Measurements from ENCODE around the gene SLC6A13.
"Not testable (repeated sequence)": the region's sequence is repeated elsewhere in the genome, so short reads cannot be mapped to it uniquely, and the experiment has no call there.

Gene SLC6A13

DNA sequence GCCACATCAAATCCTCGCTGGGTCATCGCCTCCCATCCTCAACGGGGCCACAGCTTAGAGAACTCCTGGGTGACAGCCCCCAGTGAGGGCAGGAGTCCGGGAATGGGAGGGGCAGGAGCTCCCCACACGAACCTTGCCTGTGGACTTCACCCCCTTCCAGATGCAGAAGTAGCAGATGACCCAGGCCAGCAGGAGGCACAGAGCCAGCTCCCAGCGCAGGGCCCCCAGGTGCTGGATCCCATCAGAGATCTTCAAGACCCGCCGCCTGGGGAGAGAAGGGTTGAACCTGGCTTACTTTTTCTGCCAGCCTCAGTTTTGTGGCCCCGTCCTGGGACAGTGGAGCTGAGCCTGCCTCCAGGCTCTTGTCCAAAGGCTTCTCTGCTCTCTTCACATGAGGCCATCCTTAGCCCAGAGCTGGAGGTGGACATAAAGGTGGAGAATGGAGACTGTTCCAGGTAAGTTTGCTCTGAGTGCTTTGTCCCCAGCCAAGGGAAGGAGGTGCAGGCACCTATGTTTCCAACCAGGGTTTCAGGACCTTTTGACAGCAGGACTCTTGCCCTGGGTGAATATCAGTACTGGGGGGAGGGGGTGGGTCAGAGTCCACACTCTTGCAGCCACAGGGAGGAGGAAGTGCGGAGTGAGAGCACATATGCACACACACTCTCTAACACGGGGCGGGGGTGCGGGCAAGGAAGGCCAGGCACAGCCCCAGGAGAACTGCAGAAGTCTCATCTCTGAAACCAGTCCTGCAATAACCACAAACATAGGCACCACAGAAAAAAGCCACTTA is 25.4 kb downstream of the SLC6A13 start:
- in situ Hi-C loops (cut with MboI; ENCODE audit: low pct_unique_long_range_greater_than_20kb, low sequenced_read_pairs) = no loop called here
- no peak for DNase-seq

- in situ Hi-C loops (cut with MboI; ENCODE audit: low pct_unique_long_range_greater_than_20kb, low sequenced_read_pairs) = no loop called here
These were observed 26.2 kb downstream of the SLC6A13 start for GRCh38 chr12:236445-236844.

DNA sequence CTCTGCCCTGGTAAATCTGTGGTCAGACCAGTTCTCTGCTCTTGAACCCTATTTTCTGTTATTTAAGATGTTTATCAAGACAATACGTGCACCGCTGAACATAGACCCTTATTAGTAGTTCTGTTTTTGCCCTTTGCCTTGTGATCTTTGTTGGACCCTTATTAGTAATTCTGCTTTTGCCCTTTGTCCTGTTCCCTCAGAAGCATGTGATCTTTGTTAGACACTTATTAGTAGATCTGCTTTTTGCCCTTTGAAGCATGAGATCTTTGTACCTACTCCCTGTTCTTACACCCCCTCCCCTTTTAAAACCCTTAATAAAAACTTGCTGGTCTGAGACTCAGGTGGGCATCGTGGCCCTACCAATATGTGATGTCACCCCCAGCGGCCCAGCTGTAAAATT is 26.7 kb downstream of the SLC6A13 start:
- in situ Hi-C loops (cut with MboI; ENCODE audit: low pct_unique_long_range_greater_than_20kb, low sequenced_read_pairs); DNase-seq: not testable (repeated sequence)

More at GRCh38 chr12:236445-236844, 26.2 kb downstream of the SLC6A13 start:
- no peak for DNase-seq

GRCh38 chr12:234891-235415 is 27.7 kb downstream of the SLC6A13 start:
- DNase-seq = no peak
- in situ Hi-C loops (cut with MboI; ENCODE audit: low pct_unique_long_range_greater_than_20kb, low sequenced_read_pairs) = no loop called here

DNA sequence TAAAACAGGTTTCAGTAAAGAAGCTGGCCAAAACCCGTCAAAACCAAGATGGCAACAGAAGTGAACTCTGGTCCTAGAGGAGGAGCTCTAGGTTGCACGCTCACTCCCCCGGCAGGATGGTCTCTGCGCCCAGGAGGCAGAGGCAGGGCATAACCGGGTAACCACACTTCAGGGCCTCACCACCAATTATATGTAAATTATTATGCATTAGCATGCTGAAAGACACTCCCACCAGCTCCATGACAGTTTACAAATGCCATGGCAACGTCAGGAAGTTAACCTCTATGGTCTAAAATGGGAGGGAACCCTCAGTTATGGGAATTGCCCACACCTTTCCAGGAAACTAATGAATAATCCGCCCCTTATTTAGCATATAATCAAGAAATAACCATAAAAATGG is 28.6 kb downstream of the SLC6A13 start:
- DNase-seq = no peak
- in situ Hi-C loops (cut with MboI; ENCODE audit: low pct_unique_long_range_greater_than_20kb, low sequenced_read_pairs) = no loop called here

GRCh38 chr12:233615-233968 is 29.0 kb downstream of the SLC6A13 start:
- DNase-seq = no peak
- in situ Hi-C loops (cut with MboI; ENCODE audit: low pct_unique_long_range_greater_than_20kb, low sequenced_read_pairs) = no loop called here

GRCh38 chr12:232731-233614 is 29.7 kb downstream of the SLC6A13 start:
- in situ Hi-C loops (cut with MboI; ENCODE audit: low pct_unique_long_range_greater_than_20kb, low sequenced_read_pairs) = no loop called here
- DNase-seq = peak; percentile 67

GRCh38 chr12:230925-231671 is 31.5 kb downstream of the SLC6A13 start:
- DNase-seq = no peak
- in situ Hi-C loops (cut with MboI; ENCODE audit: low pct_unique_long_range_greater_than_20kb, low sequenced_read_pairs) = no loop called here

DNA sequence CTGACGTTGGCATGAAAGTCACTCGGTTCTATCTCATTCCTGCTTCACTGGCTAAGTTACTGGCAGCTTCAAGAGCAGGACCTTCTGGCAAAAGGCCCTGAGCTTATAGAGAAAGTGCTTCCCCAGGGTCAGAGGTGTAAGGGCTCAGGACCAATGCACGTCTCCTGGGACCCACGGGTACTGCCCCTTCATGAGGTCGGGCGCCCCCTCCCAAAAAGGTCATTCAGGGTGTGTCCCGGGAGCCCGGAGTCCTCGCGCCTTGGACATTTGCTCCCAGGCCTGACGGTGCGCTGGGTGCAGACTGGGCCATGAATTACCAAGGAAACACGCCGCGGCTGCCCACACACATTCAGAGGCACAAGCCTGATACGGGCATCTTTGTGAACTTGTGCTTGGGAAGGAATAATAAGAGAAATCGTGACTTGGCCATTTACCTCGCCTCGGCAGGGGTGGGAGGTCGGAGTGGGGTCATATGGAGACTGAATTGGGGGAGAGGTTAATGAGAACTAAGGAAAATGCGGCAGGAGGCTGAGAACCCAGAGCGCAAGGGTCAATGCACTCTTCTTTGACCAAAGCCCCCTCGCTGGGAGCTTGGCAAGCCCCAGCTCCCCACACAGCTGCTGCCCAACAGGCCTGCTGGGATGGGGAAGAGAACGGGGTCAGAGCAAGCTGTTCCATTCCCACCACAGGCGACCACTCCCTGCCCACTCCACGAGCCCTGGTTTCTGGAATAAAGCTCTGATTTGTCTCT is 33.0 kb downstream of the SLC6A13 start:
- no peak for DNase-seq
- in situ Hi-C loops (cut with MboI; ENCODE audit: low pct_unique_long_range_greater_than_20kb, low sequenced_read_pairs) = no loop called here

DNA sequence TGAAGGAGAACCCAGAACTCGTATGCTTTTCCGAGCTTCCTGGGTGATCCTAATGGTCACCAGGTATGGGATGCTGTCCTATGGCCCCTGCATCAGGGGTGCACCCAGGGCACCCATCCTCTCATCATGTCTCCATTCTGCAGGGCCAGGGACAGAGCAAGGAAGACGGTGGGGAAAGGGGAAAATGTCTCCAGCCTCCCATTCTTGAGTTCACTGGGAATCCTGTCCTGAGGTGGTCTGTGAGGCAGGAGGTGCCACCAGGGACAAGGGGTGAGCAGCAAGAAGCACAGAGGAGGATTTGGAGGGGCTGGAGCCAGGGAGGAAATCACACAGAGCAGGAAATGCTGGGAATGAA is 33.8 kb downstream of the SLC6A13 start:
- DNase-seq = no peak
- in situ Hi-C loops (cut with MboI; ENCODE audit: low pct_unique_long_range_greater_than_20kb, low sequenced_read_pairs) = no loop called here

DNA sequence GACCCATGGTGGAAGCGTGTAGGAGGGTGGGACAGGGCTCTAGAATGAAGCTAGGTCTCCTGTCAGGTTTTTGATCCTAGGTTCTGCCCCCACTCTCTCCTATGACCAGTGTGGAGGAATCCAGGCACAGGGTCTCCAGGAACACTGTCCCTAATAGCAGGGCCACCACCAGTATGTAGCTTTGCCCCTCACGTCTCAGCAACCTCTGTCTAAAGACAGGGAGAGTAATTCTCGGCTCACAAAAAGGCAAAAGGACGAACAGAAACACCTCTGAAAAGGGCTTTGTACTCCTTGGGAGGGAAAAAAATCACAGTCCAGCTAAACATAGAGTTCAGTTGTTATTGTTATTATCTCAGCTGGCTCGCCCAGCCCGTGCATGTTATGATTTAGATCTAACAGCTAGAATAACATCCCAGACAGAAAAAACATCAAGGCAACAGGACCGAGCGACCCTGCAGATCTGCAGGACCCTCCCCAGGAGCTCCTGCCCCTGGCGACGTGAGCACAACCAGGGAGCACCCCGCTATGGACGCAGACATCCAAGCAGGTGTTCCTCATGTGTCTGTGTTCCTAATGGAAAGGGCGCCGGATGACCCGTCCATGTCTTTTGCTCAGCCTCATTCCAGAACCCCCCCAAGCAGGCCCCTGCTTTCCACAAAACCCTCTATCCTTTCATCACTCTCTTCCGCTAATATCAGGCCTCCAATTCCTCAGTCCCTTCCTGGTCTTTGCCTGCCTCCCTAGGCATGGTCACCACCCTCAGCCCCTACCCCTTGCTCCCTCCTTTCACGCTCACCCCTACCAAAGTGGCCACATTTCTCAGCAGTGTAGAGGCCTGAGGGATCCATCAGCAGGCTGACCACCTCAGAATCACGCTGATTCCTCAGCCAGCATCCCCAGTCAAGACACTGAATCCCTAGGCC is 34.5 kb downstream of the SLC6A13 start:
- in situ Hi-C loops (cut with MboI; ENCODE audit: low pct_unique_long_range_greater_than_20kb, low sequenced_read_pairs) = no loop called here
- DNase-seq = no peak

DNA sequence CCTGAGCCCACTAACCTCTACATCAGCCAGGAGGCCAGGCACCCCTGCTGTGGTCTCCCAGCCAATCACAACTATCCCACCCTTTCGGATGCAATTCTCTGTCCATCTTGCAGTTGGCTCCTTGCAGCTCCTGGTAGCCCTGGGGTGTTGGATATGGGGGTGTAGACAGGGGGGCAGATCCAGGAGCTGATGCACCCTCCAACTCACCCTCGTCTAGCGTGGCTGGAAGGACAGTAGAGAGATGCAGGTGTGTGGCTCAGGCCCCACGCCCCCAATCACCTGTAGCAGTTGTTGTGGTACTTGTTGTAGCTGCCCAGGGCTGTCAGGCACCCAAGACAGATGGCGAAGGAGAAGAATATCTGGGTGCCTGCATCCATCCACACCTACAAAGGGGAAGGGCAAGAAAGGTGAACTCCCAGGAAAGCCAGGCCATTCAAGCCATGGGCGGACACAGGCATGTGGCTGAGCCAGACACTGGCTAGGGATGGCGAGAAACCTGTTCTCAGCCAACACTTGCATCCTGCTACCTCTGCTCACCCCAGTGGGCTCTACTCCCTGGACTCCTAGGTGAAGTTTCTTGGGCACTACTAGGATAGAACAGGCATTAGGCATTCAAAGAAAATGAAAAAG is 35.2 kb downstream of the SLC6A13 start:
- in situ Hi-C loops (cut with MboI; ENCODE audit: low pct_unique_long_range_greater_than_20kb, low sequenced_read_pairs) = no loop called here
- DNase-seq = no peak

GRCh38 chr12:226401-226800 is 36.2 kb downstream of the SLC6A13 start:
- no peak for DNase-seq
- in situ Hi-C loops (cut with MboI; ENCODE audit: low pct_unique_long_range_greater_than_20kb, low sequenced_read_pairs) = no loop called here

- no peak for DNase-seq
- in situ Hi-C loops (cut with MboI; ENCODE audit: low pct_unique_long_range_greater_than_20kb, low sequenced_read_pairs) = no loop called here
These were observed 37.6 kb downstream of the SLC6A13 start for GRCh38 chr12:225012-225411.

DNA sequence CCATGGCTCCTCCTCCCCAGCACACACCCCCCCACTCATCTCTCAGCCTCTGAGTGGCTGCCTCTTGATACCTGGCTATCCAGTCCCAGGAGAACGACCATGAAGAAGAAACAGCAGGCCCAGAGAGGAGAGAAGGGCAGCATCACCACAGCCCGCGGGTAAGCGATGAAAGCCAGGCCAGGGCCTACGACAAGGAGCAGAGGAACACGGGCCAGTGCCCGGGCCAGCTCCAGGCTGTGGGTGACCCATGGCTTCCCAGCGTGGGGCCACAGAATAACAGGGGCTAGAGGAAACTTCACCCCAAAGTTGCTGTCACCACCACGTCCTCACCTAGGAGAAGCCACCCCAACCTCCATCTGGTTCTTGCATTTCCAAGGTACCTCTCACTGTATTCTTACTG is 38.3 kb downstream of the SLC6A13 start:
- DNase-seq = no peak
- in situ Hi-C loops (cut with MboI; ENCODE audit: low pct_unique_long_range_greater_than_20kb, low sequenced_read_pairs) = no loop called here

DNA sequence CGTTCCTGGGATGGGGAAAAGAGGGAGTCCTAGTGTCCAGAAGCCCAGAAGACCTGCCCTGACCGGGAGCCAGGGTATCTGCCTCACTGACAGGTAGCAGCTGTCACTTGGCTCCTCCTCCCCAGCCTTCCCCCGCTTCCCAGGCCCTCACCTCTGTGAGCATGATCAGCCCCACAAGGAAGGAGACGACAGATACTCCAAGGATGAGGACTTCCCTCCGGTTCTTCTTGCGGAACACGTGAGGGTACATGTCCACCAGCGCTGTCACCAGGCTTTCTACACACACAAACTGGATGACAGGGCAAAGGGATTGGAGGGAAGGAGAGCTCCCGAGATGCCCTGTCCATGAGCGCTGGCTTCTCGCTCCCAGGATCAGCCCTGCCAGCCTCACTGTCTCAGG is 38.8 kb downstream of the SLC6A13 start:
- in situ Hi-C loops (cut with MboI; ENCODE audit: low pct_unique_long_range_greater_than_20kb, low sequenced_read_pairs) = no loop called here
- DNase-seq = no peak

DNA sequence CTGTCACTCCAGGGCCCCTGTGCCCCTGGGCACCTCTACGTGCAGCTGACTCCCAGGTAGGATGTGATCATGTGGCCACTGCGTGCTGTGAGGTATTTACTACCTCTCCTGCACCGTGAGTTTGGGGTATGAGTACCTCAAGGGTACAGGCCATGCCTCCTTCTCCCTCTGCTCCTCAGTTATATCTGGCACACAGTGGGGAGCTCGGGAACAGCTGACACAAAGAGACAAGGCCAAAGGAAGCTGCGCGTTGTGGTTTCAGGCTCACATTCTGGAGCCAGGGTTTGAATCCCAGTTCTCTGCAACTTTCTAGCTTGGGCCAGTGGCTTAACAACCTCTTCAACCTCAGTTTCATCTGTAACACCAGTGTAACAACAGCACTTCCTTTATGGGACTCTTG is 40.9 kb downstream of the SLC6A13 start:
- in situ Hi-C loops (cut with MboI; ENCODE audit: low pct_unique_long_range_greater_than_20kb, low sequenced_read_pairs) = no loop called here
- no peak for DNase-seq
